ENCODE data around the gene PGA5. TPM values are rescaled to one million over a fixed set of nuclear protein-coding genes. Genes with fewer than 3 reads are reported as not detected.
"Not testable (repeated sequence)": the region's sequence is repeated elsewhere in the genome, so short reads cannot be mapped to it uniquely, and the experiment has no call there.

Gene PGA5
- total RNA-seq, 5 donors from 2014 or later (not counting 1 experiment from before 2014, with no cell fraction given), result not detected

GRCh38 chr11:61240288-61240687, 687 bp upstream of the PGA5 start:
- H3K36me3 Mint-ChIP-seq, result not testable (repeated sequence)

GRCh38 chr11:61241526-61241925, 551 bp downstream of the PGA5 start:
- DNase-seq; POLR2A ChIA-PET; H3K27ac ChIP-seq (ENCODE audit: low read length); H3K4me3 ChIP-seq (ENCODE audit: control insufficient read depth in 1 of 2, extremely low read depth in 1 of 2, low read length in 1 of 2); H3K27me3 Mint-ChIP-seq; H3K27ac Mint-ChIP-seq; H3K9me3 Mint-ChIP-seq; H3K9me3 ChIP-seq; H3K4me3 Mint-ChIP-seq; H3K4me1 Mint-ChIP-seq; H3K27me3 ChIP-seq (replicated peaks in 1 of 2; ENCODE audit: control insufficient read depth in 2 of 2, extremely low read depth in 1 of 2, insufficient read depth in 2 of 2, low read length in 1 of 2); H3K36me3 Mint-ChIP-seq; H3K36me3 ChIP-seq (ENCODE audit: control insufficient read depth in 2 of 2, extremely low read depth in 1 of 2, insufficient read depth in 1 of 2, low read length in 1 of 2); ATAC-seq (replicated peaks in 1 of 4); H3K4me1 ChIP-seq (ENCODE audit: control insufficient read depth in 1 of 2, extremely low read depth in 1 of 2, insufficient read depth in 2 of 2, low read length in 2 of 2); CTCF ChIA-PET: not testable (repeated sequence)
- no CpG with 5 or more reads among the region's 5 CpGs for WGBS (ENCODE audit: insufficient coverage)

More at GRCh38 chr11:61240288-61240687, 687 bp upstream of the PGA5 start:
- H3K27ac ChIP-seq (ENCODE audit: low read length); H3K4me3 ChIP-seq (ENCODE audit: control insufficient read depth in 1 of 2, extremely low read depth in 1 of 2, low read length in 1 of 2); H3K27ac Mint-ChIP-seq; H3K4me1 Mint-ChIP-seq; CTCF ChIA-PET; H3K36me3 ChIP-seq (ENCODE audit: control insufficient read depth in 2 of 2, extremely low read depth in 1 of 2, insufficient read depth in 1 of 2, low read length in 1 of 2); H3K27me3 ChIP-seq (replicated peaks in 1 of 2; ENCODE audit: control insufficient read depth in 2 of 2, extremely low read depth in 1 of 2, insufficient read depth in 2 of 2, low read length in 1 of 2); H3K9me3 ChIP-seq; H3K4me3 Mint-ChIP-seq; H3K27me3 Mint-ChIP-seq; DNase-seq; H3K9me3 Mint-ChIP-seq; H3K4me1 ChIP-seq (ENCODE audit: control insufficient read depth in 1 of 2, extremely low read depth in 1 of 2, insufficient read depth in 2 of 2, low read length in 2 of 2); ATAC-seq (replicated peaks in 1 of 4); POLR2A ChIA-PET: not testable (repeated sequence)
- WGBS (ENCODE audit: insufficient coverage), result 68% methylated on average over 3 of the region's 8 CpGs

GRCh38 chr11:61245284-61245964, 4.4 kb downstream of the PGA5 start:
- DNase-seq; H3K4me1 Mint-ChIP-seq; H3K4me3 ChIP-seq (ENCODE audit: control insufficient read depth in 1 of 2, extremely low read depth in 1 of 2, low read length in 1 of 2); H3K27me3 ChIP-seq (replicated peaks in 1 of 2; ENCODE audit: control insufficient read depth in 2 of 2, extremely low read depth in 1 of 2, insufficient read depth in 2 of 2, low read length in 1 of 2); CTCF ChIA-PET; H3K36me3 Mint-ChIP-seq; H3K36me3 ChIP-seq (ENCODE audit: control insufficient read depth in 2 of 2, extremely low read depth in 1 of 2, insufficient read depth in 1 of 2, low read length in 1 of 2); H3K27me3 Mint-ChIP-seq; H3K4me3 Mint-ChIP-seq; H3K9me3 Mint-ChIP-seq; H3K4me1 ChIP-seq (ENCODE audit: control insufficient read depth in 1 of 2, extremely low read depth in 1 of 2, insufficient read depth in 2 of 2, low read length in 2 of 2); POLR2A ChIA-PET; ATAC-seq (replicated peaks in 1 of 4); H3K27ac Mint-ChIP-seq; H3K27ac ChIP-seq (ENCODE audit: low read length); H3K9me3 ChIP-seq: not testable (repeated sequence)
- no CpG with 5 or more reads among the region's 10 CpGs for WGBS (ENCODE audit: insufficient coverage)

- CTCF ChIA-PET; H3K27me3 ChIP-seq (replicated peaks in 1 of 2; ENCODE audit: control insufficient read depth in 2 of 2, extremely low read depth in 1 of 2, insufficient read depth in 2 of 2, low read length in 1 of 2); H3K9me3 ChIP-seq; H3K9me3 Mint-ChIP-seq; ATAC-seq (replicated peaks in 1 of 4); H3K27me3 Mint-ChIP-seq; H3K36me3 Mint-ChIP-seq; H3K27ac Mint-ChIP-seq; H3K4me3 Mint-ChIP-seq; H3K4me1 ChIP-seq (ENCODE audit: control insufficient read depth in 1 of 2, extremely low read depth in 1 of 2, insufficient read depth in 2 of 2, low read length in 2 of 2); DNase-seq; H3K4me3 ChIP-seq (ENCODE audit: control insufficient read depth in 1 of 2, extremely low read depth in 1 of 2, low read length in 1 of 2); H3K4me1 Mint-ChIP-seq; H3K27ac ChIP-seq (ENCODE audit: low read length); POLR2A ChIA-PET; H3K36me3 ChIP-seq (ENCODE audit: control insufficient read depth in 2 of 2, extremely low read depth in 1 of 2, insufficient read depth in 1 of 2, low read length in 1 of 2): not testable (repeated sequence)
- 70% methylated on average over 4 of the region's 9 CpGs for WGBS (ENCODE audit: insufficient coverage)
These were observed 7.1 kb downstream of the PGA5 start for GRCh38 chr11:61248071-61248470.

GRCh38 chr11:61249201-61249600, 8.2 kb downstream of the PGA5 start:
- H3K36me3 Mint-ChIP-seq; DNase-seq; H3K27ac ChIP-seq (ENCODE audit: low read length); H3K27ac Mint-ChIP-seq; H3K27me3 Mint-ChIP-seq; H3K36me3 ChIP-seq (ENCODE audit: control insufficient read depth in 2 of 2, extremely low read depth in 1 of 2, insufficient read depth in 1 of 2, low read length in 1 of 2); H3K4me3 ChIP-seq (ENCODE audit: control insufficient read depth in 1 of 2, extremely low read depth in 1 of 2, low read length in 1 of 2); H3K9me3 ChIP-seq; H3K27me3 ChIP-seq (replicated peaks in 1 of 2; ENCODE audit: control insufficient read depth in 2 of 2, extremely low read depth in 1 of 2, insufficient read depth in 2 of 2, low read length in 1 of 2); H3K4me1 Mint-ChIP-seq; H3K4me1 ChIP-seq (ENCODE audit: control insufficient read depth in 1 of 2, extremely low read depth in 1 of 2, insufficient read depth in 2 of 2, low read length in 2 of 2); POLR2A ChIA-PET; CTCF ChIA-PET; H3K4me3 Mint-ChIP-seq; H3K9me3 Mint-ChIP-seq; ATAC-seq (replicated peaks in 1 of 4): not testable (repeated sequence)
- 78% methylated on average over 4 of the region's 8 CpGs for WGBS (ENCODE audit: insufficient coverage)

GRCh38 chr11:61250796-61251765, 10.1 kb downstream of the PGA5 start:
- H3K27ac Mint-ChIP-seq; H3K27ac ChIP-seq (ENCODE audit: low read length); ATAC-seq (replicated peaks in 1 of 4); H3K4me1 ChIP-seq (ENCODE audit: control insufficient read depth in 1 of 2, extremely low read depth in 1 of 2, insufficient read depth in 2 of 2, low read length in 2 of 2); CTCF ChIA-PET; H3K9me3 Mint-ChIP-seq; DNase-seq; H3K4me3 ChIP-seq (ENCODE audit: control insufficient read depth in 1 of 2, extremely low read depth in 1 of 2, low read length in 1 of 2); POLR2A ChIA-PET; H3K36me3 Mint-ChIP-seq; H3K27me3 Mint-ChIP-seq; H3K27me3 ChIP-seq (replicated peaks in 1 of 2; ENCODE audit: control insufficient read depth in 2 of 2, extremely low read depth in 1 of 2, insufficient read depth in 2 of 2, low read length in 1 of 2); H3K4me1 Mint-ChIP-seq; H3K9me3 ChIP-seq; H3K36me3 ChIP-seq (ENCODE audit: control insufficient read depth in 2 of 2, extremely low read depth in 1 of 2, insufficient read depth in 1 of 2, low read length in 1 of 2); H3K4me3 Mint-ChIP-seq: not testable (repeated sequence)
- 95% methylated on average over 7 of the region's 20 CpGs for WGBS (ENCODE audit: insufficient coverage)

Measured in T-cell (primary cell).